ENCODE data around the gene XPNPEP3. TPM values are rescaled to one million over a fixed set of nuclear protein-coding genes. Genes with fewer than 3 reads are reported as not detected.

Gene XPNPEP3
- total RNA-seq, 3 donors from 2014 or later (not counting 1 experiment from before 2014, with no cell fraction given), result 14.8 to 17.8 (median 15.1) TPM

DNA sequence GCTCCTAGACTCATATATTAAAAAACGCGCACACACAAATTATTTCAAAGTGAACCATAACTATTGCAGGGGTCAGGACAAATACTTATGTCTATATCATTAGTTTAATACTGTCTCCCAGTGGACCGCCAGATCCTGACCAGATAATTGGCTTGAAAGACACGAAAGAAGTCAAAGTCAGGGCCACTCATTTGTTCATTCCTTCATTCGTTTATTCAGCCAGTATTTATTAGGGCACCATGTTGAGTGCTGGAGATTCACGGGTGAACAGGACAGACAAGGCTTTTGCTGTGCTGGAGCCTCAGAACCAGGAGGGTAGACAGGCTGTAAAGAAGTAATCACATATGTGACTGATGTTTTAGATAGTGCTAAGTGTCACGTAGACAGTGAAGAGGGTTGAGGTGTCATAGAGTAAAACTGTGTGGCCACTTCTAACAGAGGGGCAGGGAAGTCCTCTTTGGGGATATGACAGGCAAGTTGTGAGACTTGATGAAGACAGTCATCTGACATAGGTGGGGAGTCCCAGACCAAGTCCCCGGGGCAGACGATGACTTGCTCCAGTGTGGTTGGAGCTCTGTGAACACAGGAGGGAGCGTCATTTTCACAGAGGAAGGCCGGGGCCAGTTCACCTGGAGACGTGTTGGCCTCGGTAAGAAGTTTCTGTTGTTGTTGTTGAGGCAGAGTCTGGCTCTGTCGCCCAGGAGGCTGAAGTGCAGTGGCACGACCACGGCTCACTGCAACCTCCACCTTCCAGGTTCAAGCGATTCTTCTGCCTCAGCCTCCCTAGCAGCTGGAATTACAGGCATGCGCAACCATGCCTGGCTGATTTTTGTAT, 120.1 kb downstream of the XPNPEP3 start:
- Mint-ChIP-seq H3K27me3 (ENCODE audit: low read depth in 2 of 2) (no peaks in the 10 kb centered on the region), H3K4me3 (no peak overlapping the region), H3K36me3 (peaks cover 7% of the 10 kb centered on the region), H3K9me3 (no peaks in the 10 kb centered on the region), H3K4me1 (no peaks in the 10 kb centered on the region), H3K27ac (no peak overlapping the region)
- peaks cover 7% of the 10 kb centered on the region for H3K36me3 ChIP-seq (ENCODE audit: control insufficient read depth, insufficient read depth, low read length)
- WGBS (ENCODE audit: insufficient coverage), result 87% methylated on average over 18 of the region's 18 CpGs
- no peaks in the 10 kb centered on the region for H3K27me3 ChIP-seq (ENCODE audit: control insufficient read depth, insufficient read depth, low read length)
- intact Hi-C loops (cut with micrococcal nuclease), result no loop called here
- H3K4me1 ChIP-seq (ENCODE audit: control insufficient read depth, insufficient read depth, low read length), result no peaks in the 10 kb centered on the region
- H3K4me3 ChIP-seq (ENCODE audit: low read length), result no peak overlapping the region
- H3K9me3 ChIP-seq (ENCODE audit: control insufficient read depth, insufficient read depth, low read length), result no peaks in the 10 kb centered on the region
- H3K27ac ChIP-seq (ENCODE audit: low read length), result no peak overlapping the region
- no peak for TF ChIP-seq CTCF (IDR thresholded peaks at IDR 0.05)
- DNase-seq, result no peak
- ATAC-seq, result peak in 1 of 3 donors; percentile 35

GRCh38 chr22:40979198-40979597, 122.2 kb downstream of the XPNPEP3 start:
- DNase-seq (no peak), ATAC-seq (no peak)
- no peaks in the 10 kb centered on the region for H3K4me1 Mint-ChIP-seq
- no peak overlapping the region for H3K27ac Mint-ChIP-seq
- H3K27me3 Mint-ChIP-seq (ENCODE audit: low read depth in 2 of 2), result no peaks in the 10 kb centered on the region
- no peaks in the 10 kb centered on the region for H3K9me3 Mint-ChIP-seq
- H3K27ac ChIP-seq (ENCODE audit: low read length), result no peak overlapping the region
- no peaks in the 10 kb centered on the region for H3K36me3 ChIP-seq (ENCODE audit: control insufficient read depth, insufficient read depth, low read length)
- H3K4me3 Mint-ChIP-seq, result no peak overlapping the region
- TF ChIP-seq CTCF (IDR thresholded peaks at IDR 0.05), result no peak
- H3K4me3 ChIP-seq (ENCODE audit: low read length), result no peak overlapping the region
- no peaks in the 10 kb centered on the region for H3K4me1 ChIP-seq (ENCODE audit: control insufficient read depth, insufficient read depth, low read length)
- no peaks in the 10 kb centered on the region for H3K27me3 ChIP-seq (ENCODE audit: control insufficient read depth, insufficient read depth, low read length)
- H3K36me3 Mint-ChIP-seq, result no peaks in the 10 kb centered on the region
- intact Hi-C loops (cut with micrococcal nuclease), result no loop called here
- 85% methylated on average over 4 of the region's 7 CpGs for WGBS (ENCODE audit: insufficient coverage)
- H3K9me3 ChIP-seq (ENCODE audit: control insufficient read depth, insufficient read depth, low read length), result no peaks in the 10 kb centered on the region

DNA sequence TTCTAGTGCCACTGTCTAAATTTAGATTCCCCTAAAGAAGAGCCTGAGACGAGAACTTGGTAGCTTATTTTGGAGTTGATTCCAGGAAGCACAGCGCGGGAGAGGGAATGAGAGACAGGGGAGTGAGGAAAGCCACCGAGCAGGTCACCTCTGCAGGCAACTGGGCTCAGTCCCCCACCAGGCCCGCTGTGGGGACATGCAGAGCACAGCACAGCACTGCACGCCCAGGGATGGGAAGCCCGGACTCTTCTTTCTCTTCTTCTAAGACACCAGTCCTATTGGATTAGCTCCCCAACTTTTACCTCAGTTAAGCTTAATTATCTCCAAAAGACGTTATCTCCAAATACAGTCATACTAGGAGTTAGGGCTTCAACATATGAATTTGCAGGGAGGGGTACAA, 122.9 kb downstream of the XPNPEP3 start:
- no peaks in the 10 kb centered on the region for H3K4me1 Mint-ChIP-seq
- no peaks in the 10 kb centered on the region for H3K36me3 ChIP-seq (ENCODE audit: control insufficient read depth, insufficient read depth, low read length)
- no peaks in the 10 kb centered on the region for H3K36me3 Mint-ChIP-seq
- no peak for TF ChIP-seq CTCF (IDR thresholded peaks at IDR 0.05)
- H3K27ac ChIP-seq (ENCODE audit: low read length), result no peak overlapping the region
- H3K27ac Mint-ChIP-seq, result no peak overlapping the region
- no peaks in the 10 kb centered on the region for H3K9me3 ChIP-seq (ENCODE audit: control insufficient read depth, insufficient read depth, low read length)
- H3K4me3 Mint-ChIP-seq, result no peak overlapping the region
- WGBS (ENCODE audit: insufficient coverage), result 88% methylated on average over 7 of the region's 8 CpGs
- no peaks in the 10 kb centered on the region for H3K27me3 ChIP-seq (ENCODE audit: control insufficient read depth, insufficient read depth, low read length)
- DNase-seq (no peak), ATAC-seq (no peak)
- intact Hi-C loops (cut with micrococcal nuclease), result no loop called here
- H3K4me1 ChIP-seq (ENCODE audit: control insufficient read depth, insufficient read depth, low read length), result no peaks in the 10 kb centered on the region
- H3K27me3 Mint-ChIP-seq (ENCODE audit: low read depth in 2 of 2), result no peaks in the 10 kb centered on the region
- H3K4me3 ChIP-seq (ENCODE audit: low read length), result no peak overlapping the region
- no peaks in the 10 kb centered on the region for H3K9me3 Mint-ChIP-seq

Other genes with a start within 250 kb of the XPNPEP3 start
- 10 to 100 TPM; 81.8 to 91.9 (median 83.5) TPM for gene MRTFA, start 220.4 kb upstream of the XPNPEP3 start, total RNA-seq
- not detected for gene MCHR1, start 177.7 kb upstream of the XPNPEP3 start, total RNA-seq
- gene SLC25A17, start 37.8 kb upstream of the XPNPEP3 start, total RNA-seq, result 10 to 100 TPM in 2 of 3 donors, 1 to 10 TPM in 1; 9.2 to 13.4 (median 10.0) TPM
- 10 to 100 TPM; 72.2 to 81.9 (median 77.5) TPM for gene ST13, start 509 bp upstream of the XPNPEP3 start, total RNA-seq
- not detected for gene DNAJB7, start 5.0 kb downstream of the XPNPEP3 start, total RNA-seq
- 10 to 100 TPM; 27.1 to 34.3 (median 28.5) TPM for gene RBX1, start 94.2 kb downstream of the XPNPEP3 start, total RNA-seq
- gene EP300, start 235.4 kb downstream of the XPNPEP3 start, total RNA-seq, result 100 to 1,000 TPM; 180 to 193 (median 188) TPM

Measured in natural killer cell (primary cell).